WTC11 (cell line): ENCODE data around the gene RACK1. TPM values are rescaled to one million over a fixed set of nuclear protein-coding genes. Genes with fewer than 3 reads are reported as not detected.

Experiments
- ELF4 ChIP-seq: sonication (generic); formaldehyde crosslinking; IDR thresholded peaks from 2 replicates; pipeline ENCODE4 v1.8.1; 2022; ENCODE audit warnings: low read depth, mild to moderate bottlenecking, moderate library complexity, missing genetic modification reagents
- FOXJ3 ChIP-seq: sonication (generic); formaldehyde crosslinking; IDR thresholded peaks from 2 replicates; pipeline ENCODE4 v1.9.0; 2021; ENCODE audit warnings: missing genetic modification reagents, mild to moderate bottlenecking, borderline replicate concordance
- FOXP1 ChIP-seq: sonication (generic); formaldehyde crosslinking; IDR thresholded peaks from 2 replicates; pipeline ENCODE4 v1.8.0; 2022; ENCODE audit warnings: missing genetic modification reagents, mild to moderate bottlenecking, moderate library complexity, borderline replicate concordance
- MYBL2 ChIP-seq: sonication (generic); formaldehyde crosslinking; IDR thresholded peaks from 2 replicates; pipeline ENCODE4 v1.8.1; 2023; ENCODE audit warnings: mild to moderate bottlenecking, moderate library complexity, missing genetic modification reagents
- NFATC4 ChIP-seq: fragments of 250-450 bp; sonication (Bioruptor Pico); IDR thresholded peaks from 2 replicates; pipeline ENCODE4 v1.9.0; 2021; ENCODE audit warnings: mild to moderate bottlenecking
- NFE2L1 ChIP-seq: sonication (generic); formaldehyde crosslinking; IDR thresholded peaks from 2 replicates; pipeline ENCODE4 v1.8.1; 2023; ENCODE audit warnings: missing genetic modification reagents
- SP1 ChIP-seq: sonication (generic); formaldehyde crosslinking; conservative IDR thresholded peaks from 2 replicates; pipeline ENCODE4 v1.8.1; 2022; ENCODE audit warnings: missing genetic modification reagents
- TCF7 ChIP-seq: sonication (generic); formaldehyde crosslinking; IDR thresholded peaks from 2 replicates; pipeline ENCODE4 v1.8.0; 2022; ENCODE audit warnings: mild to moderate bottlenecking, low read depth, missing genetic modification reagents, moderate library complexity
- TEAD1 ChIP-seq: sonication (generic); formaldehyde crosslinking; IDR thresholded peaks from 2 replicates; pipeline ENCODE4 v1.8.0; 2022; ENCODE audit warnings: mild to moderate bottlenecking, missing genetic modification reagents
- TP53 ChIP-seq: sonication (generic); formaldehyde crosslinking; IDR thresholded peaks from 2 replicates; pipeline ENCODE4 v1.8.1; 2023; ENCODE audit warnings: mild to moderate bottlenecking, missing genetic modification reagents
- ZBTB21 ChIP-seq: sonication (generic); formaldehyde crosslinking; IDR thresholded peaks from 2 replicates; pipeline ENCODE4 v1.8.1; 2023; ENCODE audit warnings: mild to moderate bottlenecking, missing genetic modification reagents, borderline replicate concordance
- ZNF138 ChIP-seq: sonication (generic); formaldehyde crosslinking; conservative IDR thresholded peaks from 2 replicates; pipeline ENCODE4 v1.8.1; 2022; ENCODE audit warnings: mild to moderate bottlenecking, moderate library complexity, missing genetic modification reagents
- ZNF423 ChIP-seq: fragments of 250-450 bp; sonication (Bioruptor Pico); IDR thresholded peaks from 2 replicates; pipeline ENCODE4 v2.1.2; 2022; ENCODE audit warnings: mild to moderate bottlenecking, moderate library complexity
- total RNA-seq: library from RNA; stranded (reverse); gene quantifications from 3 replicates; pipeline ENCODE4 v1.2.3, GENCODE V29; 2021
- TF ChIP-seq, protein P1 (sequence below): sonication (generic); formaldehyde crosslinking; IDR thresholded peaks from 2 replicates; pipeline ENCODE4 v1.8.1; 2023; ENCODE audit warnings: mild to moderate bottlenecking, missing genetic modification reagents
- TF ChIP-seq, protein P2 (sequence below): sonication (generic); formaldehyde crosslinking; IDR thresholded peaks from 2 replicates; pipeline ENCODE4 v1.8.0; 2023; ENCODE audit warnings: missing genetic modification reagents
- TF ChIP-seq, protein P3 (sequence below): fragments of 250-450 bp; sonication (Bioruptor Pico); IDR thresholded peaks from 2 replicates; pipeline ENCODE4 v1.9.0; 2021; ENCODE audit warnings: moderate library complexity, mild to moderate bottlenecking, inconsistent platforms, borderline replicate concordance
- TF ChIP-seq, protein P4 (sequence below): fragments of 250-450 bp; sonication (Bioruptor Pico); IDR thresholded peaks from 2 replicates; pipeline ENCODE4 v1.9.0; 2021; ENCODE audit warnings: mild to moderate bottlenecking
- TF ChIP-seq, protein P5 (sequence below): sonication (generic); formaldehyde crosslinking; IDR thresholded peaks from 2 replicates; pipeline ENCODE4 v1.8.1; 2022; ENCODE audit warnings: low read depth, mild to moderate bottlenecking, moderate library complexity, missing genetic modification reagents, borderline replicate concordance
- TF ChIP-seq, protein P6 (sequence below): fragments of 250-450 bp; sonication (Bioruptor Pico); IDR thresholded peaks from 2 replicates; pipeline ENCODE4 v2.1.2; 2022; ENCODE audit warnings: mild to moderate bottlenecking, moderate library complexity
- TF ChIP-seq, protein P7 (sequence below): sonication (generic); formaldehyde crosslinking; IDR thresholded peaks from 2 replicates; pipeline ENCODE4 v1.8.0; 2022; ENCODE audit warnings: mild to moderate bottlenecking, missing genetic modification reagents
- TF ChIP-seq, protein P8 (sequence below): sonication (generic); formaldehyde crosslinking; conservative IDR thresholded peaks from 2 replicates; pipeline ENCODE4 v1.8.1; 2022; ENCODE audit warnings: mild to moderate bottlenecking, missing genetic modification reagents
- TF ChIP-seq, protein P9 (sequence below): sonication (generic); formaldehyde crosslinking; IDR thresholded peaks from 2 replicates; pipeline ENCODE4 v1.8.1; 2022; ENCODE audit warnings: mild to moderate bottlenecking, moderate library complexity, missing genetic modification reagents
- TF ChIP-seq, protein P10 (sequence below): sonication (generic); formaldehyde crosslinking; IDR thresholded peaks from 2 replicates; pipeline ENCODE4 v1.8.0; 2023; ENCODE audit warnings: mild to moderate bottlenecking, missing genetic modification reagents
- TF ChIP-seq, protein P11 (sequence below): sonication (generic); formaldehyde crosslinking; IDR thresholded peaks from 2 replicates; pipeline ENCODE4 v1.8.1; 2022; ENCODE audit warnings: low read depth, missing genetic modification reagents, borderline replicate concordance

The RACK1 gene
- total RNA-seq, 1 experiment from 2014 or later = 2,360 TPM

DNA sequence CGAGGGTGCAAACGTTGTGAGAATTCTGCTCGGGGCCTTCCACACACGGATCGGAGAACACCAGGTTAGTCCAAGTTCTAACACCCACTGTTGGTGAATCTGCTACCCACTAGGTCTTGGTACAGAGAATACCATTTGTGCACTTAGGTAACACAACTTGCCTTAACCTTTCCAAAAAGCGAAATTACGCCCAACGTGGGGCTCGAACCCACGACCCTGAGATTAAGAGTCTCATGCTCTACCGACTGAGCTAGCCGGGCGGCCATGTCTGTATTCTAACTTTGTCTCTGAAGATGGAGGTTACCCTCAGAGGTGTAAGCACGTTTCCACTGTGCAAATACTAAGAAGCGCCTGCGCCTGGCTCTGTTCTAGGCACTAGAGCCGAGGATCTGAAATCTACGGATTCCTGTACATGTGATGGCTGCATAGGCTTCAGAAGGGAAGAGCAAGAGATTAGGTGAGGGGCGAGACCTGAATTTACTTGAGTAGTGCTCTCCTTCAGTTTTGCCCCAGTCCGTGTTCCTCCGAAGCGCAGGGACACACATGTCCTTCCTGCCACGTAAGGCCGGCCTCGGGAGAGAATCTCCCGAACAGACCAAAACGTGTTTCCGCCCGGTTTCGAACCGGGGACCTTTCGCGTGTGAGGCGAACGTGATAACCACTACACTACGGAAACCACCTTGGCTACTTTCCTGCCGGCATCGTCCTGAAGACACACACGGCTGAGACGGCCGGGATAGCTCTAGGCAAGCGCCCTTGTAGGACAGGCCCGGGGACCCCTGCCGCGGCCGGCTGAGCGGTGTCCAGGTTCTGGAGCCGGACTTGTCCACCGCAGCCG is 21.7 kb downstream of the RACK1 start (continued):
- TF ChIP-seq ZNF138 (CRISPR knock-in tag) (no peak), MYBL2 (peak; percentile 11; the same call in 1 of the 2 replicates), SP1 (CRISPR knock-in tag) (peak; percentile 70), NFATC4 (peak; percentile 89), ELF4 (CRISPR knock-in tag) (no peak), ZBTB21 (CRISPR knock-in tag) (no peak), TEAD1 (CRISPR knock-in tag) (peak; percentile 94), FOXP1 (CRISPR knock-in tag) (no peak), NFE2L1 (CRISPR knock-in tag) (peak; percentile 47; the same call in 1 of the 2 replicates), ZNF423 (no peak), TP53 (CRISPR knock-in tag) (no peak), FOXJ3 (CRISPR knock-in tag) (0 out of 2 replicates have a peak, but pooled peaks have one; percentile 59), TCF7 (CRISPR knock-in tag) (no peak)
- TF ChIP-seq, protein P1, sequence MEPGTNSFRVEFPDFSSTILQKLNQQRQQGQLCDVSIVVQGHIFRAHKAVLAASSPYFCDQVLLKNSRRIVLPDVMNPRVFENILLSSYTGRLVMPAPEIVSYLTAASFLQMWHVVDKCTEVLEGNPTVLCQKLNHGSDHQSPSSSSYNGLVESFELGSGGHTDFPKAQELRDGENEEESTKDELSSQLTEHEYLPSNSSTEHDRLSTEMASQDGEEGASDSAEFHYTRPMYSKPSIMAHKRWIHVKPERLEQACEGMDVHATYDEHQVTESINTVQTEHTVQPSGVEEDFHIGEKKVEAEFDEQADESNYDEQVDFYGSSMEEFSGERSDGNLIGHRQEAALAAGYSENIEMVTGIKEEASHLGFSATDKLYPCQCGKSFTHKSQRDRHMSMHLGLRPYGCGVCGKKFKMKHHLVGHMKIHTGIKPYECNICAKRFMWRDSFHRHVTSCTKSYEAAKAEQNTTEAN (CRISPR knock-in tag) = peak; percentile 4
- TF ChIP-seq, protein P2, sequence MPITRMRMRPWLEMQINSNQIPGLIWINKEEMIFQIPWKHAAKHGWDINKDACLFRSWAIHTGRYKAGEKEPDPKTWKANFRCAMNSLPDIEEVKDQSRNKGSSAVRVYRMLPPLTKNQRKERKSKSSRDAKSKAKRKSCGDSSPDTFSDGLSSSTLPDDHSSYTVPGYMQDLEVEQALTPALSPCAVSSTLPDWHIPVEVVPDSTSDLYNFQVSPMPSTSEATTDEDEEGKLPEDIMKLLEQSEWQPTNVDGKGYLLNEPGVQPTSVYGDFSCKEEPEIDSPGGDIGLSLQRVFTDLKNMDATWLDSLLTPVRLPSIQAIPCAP (CRISPR knock-in tag) = peak; percentile 49; the same call in 1 of the 2 replicates
- TF ChIP-seq, protein P3, sequence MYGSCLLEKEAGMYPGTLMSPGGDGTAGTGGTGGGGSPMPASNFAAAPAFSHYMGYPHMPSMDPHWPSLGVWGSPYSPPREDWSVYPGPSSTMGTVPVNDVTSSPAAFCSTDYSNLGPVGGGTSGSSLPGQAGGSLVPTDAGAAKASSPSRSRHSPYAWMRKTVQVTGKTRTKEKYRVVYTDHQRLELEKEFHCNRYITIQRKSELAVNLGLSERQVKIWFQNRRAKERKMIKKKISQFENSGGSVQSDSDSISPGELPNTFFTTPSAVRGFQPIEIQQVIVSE (CRISPR knock-in tag) = no peak
- TF ChIP-seq, protein P4, sequence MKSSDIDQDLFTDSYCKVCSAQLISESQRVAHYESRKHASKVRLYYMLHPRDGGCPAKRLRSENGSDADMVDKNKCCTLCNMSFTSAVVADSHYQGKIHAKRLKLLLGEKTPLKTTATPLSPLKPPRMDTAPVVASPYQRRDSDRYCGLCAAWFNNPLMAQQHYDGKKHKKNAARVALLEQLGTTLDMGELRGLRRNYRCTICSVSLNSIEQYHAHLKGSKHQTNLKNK (CRISPR knock-in tag) = no peak
- TF ChIP-seq, protein P5, sequence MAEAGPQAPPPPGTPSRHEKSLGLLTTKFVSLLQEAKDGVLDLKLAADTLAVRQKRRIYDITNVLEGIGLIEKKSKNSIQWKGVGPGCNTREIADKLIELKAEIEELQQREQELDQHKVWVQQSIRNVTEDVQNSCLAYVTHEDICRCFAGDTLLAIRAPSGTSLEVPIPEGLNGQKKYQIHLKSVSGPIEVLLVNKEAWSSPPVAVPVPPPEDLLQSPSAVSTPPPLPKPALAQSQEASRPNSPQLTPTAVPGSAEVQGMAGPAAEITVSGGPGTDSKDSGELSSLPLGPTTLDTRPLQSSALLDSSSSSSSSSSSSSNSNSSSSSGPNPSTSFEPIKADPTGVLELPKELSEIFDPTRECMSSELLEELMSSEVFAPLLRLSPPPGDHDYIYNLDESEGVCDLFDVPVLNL = no peak
- TF ChIP-seq, protein P6, sequence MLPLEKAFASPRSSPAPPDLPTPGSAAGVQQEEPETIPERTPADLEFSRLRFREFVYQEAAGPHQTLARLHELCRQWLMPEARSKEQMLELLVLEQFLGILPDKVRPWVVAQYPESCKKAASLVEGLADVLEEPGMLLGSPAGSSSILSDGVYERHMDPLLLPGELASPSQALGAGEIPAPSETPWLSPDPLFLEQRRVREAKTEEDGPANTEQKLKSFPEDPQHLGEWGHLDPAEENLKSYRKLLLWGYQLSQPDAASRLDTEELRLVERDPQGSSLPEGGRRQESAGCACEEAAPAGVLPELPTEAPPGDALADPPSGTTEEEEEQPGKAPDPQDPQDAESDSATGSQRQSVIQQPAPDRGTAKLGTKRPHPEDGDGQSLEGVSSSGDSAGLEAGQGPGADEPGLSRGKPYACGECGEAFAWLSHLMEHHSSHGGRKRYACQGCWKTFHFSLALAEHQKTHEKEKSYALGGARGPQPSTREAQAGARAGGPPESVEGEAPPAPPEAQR (CRISPR knock-in tag) = no peak
- TF ChIP-seq, protein P7, sequence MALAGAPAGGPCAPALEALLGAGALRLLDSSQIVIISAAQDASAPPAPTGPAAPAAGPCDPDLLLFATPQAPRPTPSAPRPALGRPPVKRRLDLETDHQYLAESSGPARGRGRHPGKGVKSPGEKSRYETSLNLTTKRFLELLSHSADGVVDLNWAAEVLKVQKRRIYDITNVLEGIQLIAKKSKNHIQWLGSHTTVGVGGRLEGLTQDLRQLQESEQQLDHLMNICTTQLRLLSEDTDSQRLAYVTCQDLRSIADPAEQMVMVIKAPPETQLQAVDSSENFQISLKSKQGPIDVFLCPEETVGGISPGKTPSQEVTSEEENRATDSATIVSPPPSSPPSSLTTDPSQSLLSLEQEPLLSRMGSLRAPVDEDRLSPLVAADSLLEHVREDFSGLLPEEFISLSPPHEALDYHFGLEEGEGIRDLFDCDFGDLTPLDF (CRISPR knock-in tag) = no peak
- TF ChIP-seq, protein P8, sequence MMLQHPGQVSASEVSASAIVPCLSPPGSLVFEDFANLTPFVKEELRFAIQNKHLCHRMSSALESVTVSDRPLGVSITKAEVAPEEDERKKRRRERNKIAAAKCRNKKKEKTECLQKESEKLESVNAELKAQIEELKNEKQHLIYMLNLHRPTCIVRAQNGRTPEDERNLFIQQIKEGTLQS (CRISPR knock-in tag) = no peak
- TF ChIP-seq, protein P9, sequence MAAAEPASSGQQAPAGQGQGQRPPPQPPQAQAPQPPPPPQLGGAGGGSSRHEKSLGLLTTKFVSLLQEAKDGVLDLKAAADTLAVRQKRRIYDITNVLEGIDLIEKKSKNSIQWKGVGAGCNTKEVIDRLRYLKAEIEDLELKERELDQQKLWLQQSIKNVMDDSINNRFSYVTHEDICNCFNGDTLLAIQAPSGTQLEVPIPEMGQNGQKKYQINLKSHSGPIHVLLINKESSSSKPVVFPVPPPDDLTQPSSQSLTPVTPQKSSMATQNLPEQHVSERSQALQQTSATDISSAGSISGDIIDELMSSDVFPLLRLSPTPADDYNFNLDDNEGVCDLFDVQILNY (CRISPR knock-in tag) = no peak
- TF ChIP-seq, protein P10, sequence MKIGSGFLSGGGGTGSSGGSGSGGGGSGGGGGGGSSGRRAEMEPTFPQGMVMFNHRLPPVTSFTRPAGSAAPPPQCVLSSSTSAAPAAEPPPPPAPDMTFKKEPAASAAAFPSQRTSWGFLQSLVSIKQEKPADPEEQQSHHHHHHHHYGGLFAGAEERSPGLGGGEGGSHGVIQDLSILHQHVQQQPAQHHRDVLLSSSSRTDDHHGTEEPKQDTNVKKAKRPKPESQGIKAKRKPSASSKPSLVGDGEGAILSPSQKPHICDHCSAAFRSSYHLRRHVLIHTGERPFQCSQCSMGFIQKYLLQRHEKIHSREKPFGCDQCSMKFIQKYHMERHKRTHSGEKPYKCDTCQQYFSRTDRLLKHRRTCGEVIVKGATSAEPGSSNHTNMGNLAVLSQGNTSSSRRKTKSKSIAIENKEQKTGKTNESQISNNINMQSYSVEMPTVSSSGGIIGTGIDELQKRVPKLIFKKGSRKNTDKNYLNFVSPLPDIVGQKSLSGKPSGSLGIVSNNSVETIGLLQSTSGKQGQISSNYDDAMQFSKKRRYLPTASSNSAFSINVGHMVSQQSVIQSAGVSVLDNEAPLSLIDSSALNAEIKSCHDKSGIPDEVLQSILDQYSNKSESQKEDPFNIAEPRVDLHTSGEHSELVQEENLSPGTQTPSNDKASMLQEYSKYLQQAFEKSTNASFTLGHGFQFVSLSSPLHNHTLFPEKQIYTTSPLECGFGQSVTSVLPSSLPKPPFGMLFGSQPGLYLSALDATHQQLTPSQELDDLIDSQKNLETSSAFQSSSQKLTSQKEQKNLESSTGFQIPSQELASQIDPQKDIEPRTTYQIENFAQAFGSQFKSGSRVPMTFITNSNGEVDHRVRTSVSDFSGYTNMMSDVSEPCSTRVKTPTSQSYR = no peak
- TF ChIP-seq, protein P11, sequence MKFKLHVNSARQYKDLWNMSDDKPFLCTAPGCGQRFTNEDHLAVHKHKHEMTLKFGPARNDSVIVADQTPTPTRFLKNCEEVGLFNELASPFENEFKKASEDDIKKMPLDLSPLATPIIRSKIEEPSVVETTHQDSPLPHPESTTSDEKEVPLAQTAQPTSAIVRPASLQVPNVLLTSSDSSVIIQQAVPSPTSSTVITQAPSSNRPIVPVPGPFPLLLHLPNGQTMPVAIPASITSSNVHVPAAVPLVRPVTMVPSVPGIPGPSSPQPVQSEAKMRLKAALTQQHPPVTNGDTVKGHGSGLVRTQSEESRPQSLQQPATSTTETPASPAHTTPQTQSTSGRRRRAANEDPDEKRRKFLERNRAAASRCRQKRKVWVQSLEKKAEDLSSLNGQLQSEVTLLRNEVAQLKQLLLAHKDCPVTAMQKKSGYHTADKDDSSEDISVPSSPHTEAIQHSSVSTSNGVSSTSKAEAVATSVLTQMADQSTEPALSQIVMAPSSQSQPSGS = no peak
